Measurements from ENCODE around the gene PDGFRB. TPM values are rescaled to one million over a fixed set of nuclear protein-coding genes. Genes with fewer than 3 reads are reported as not detected.

The PDGFRB gene
- total RNA-seq, 2 experiments from 2014 or later, result 0.58 to 0.74 TPM

DNA sequence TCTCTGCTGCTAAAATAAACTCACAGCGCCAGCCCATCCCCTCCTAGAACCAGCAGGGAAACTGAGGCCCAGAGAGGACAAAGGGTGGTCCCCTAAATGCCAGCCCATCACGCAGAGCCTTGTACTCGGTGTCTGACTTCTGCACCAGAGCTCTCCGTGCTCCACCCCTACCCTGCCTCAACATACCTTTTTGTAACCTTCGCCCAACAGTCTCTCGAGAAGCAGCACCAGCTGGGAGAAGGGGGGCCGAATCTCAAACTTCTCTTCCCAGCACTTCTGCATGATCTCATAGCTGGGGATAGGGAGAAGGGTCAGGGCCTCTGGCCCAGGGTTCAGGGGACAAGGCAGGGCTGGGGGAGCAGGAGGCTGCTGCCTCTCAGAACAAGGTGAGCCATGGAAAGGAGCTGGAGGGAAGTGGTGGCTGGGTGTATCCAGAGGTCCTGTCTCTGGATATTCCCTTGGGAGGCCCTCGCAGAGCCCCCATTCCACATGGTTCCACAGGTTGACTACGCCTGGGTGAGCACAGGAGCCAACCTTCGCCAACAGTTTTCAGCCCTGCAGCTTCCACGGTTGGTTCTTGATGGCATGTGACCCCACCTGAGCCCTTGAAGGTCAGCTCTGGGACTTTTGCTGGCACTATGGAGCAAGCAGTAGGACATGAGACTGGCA is 37.0 kb downstream of the PDGFRB start:
- Mint-ChIP-seq H3K27ac (no peak overlapping the region), H3K27me3 (no peaks in the 10 kb centered on the region), H3K36me3 (ENCODE audit: low read depth) (no peaks in the 10 kb centered on the region), H3K9me3 (no peaks in the 10 kb centered on the region), H3K4me3 (no peak overlapping the region), H3K4me1 (ENCODE audit: low read depth) (no peaks in the 10 kb centered on the region)
- DNase-seq, result no peak
- intact Hi-C loops (cut with micrococcal nuclease), result no loop called here
- no peak for ATAC-seq
- TF ChIP-seq CTCF (IDR thresholded peaks at IDR 0.05), result no peak
- ChIA-PET POLR2A (interaction anchor here (0.7 to 1.3 kb wide), 2 partner anchors 10 to 50 kb away, joined by 3 read pairs; no protein-coding TSS in a partner anchor), CTCF (interaction anchor here (1.1 kb wide), 1 partner anchor 99 kb away, joined by 3 read pairs; no protein-coding TSS in a partner anchor)

GRCh38 chr5:150117945-150118560 is 37.6 kb downstream of the PDGFRB start:
- ChIA-PET POLR2A (interaction anchor here (0.7 to 1.3 kb wide), 2 partner anchors 10 to 50 kb away, joined by 3 read pairs; no protein-coding TSS in a partner anchor), CTCF (interaction anchor here (1.1 kb wide), 1 partner anchor 100 kb away, joined by 3 read pairs; no protein-coding TSS in a partner anchor)
- intact Hi-C loops (cut with micrococcal nuclease), result no loop called here
- ATAC-seq (no peak), DNase-seq (no peak)
- Mint-ChIP-seq H3K36me3 (ENCODE audit: low read depth) (no peaks in the 10 kb centered on the region), H3K27ac (no peak overlapping the region), H3K4me1 (ENCODE audit: low read depth) (no peaks in the 10 kb centered on the region), H3K4me3 (no peak overlapping the region), H3K27me3 (peaks cover 1% of the 10 kb centered on the region), H3K9me3 (no peaks in the 10 kb centered on the region)
- TF ChIP-seq CTCF (IDR thresholded peaks at IDR 0.05), result no peak

DNA sequence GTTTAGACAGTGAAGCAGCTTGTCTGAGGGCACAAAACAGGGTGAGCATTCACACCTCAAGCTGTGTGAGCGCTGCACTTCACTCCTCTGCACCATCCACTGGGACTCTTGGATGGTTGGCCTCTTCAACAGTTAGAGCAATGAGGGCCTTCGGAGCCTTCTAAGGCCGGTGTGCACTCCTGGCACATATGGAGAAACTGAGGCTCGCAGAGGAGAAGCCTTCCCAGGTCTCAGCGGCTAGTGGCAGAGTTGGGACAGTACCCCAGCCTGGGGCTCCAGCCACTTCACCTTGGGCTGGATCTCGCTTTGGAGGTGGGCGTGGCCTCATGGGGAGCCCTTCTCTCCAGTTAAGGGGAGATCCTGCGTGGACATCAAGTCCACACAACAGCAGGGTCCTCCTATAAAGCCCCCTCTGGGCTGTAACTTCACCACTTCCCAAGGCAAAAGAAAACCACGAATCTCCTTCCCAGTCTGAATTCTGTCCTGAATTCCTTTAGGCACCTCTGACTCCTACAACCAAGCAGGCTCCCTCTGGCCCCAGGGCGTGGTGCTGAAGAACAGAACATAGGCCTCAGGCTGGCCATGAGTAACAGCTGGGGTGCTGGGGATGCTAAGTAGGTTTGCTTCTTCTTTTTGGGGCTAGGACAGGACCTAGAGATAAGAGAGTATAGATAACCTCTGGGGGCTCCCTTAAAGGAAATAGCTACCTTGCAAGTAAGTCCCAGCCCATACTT is 38.8 kb downstream of the PDGFRB start:
- H3K27ac Mint-ChIP-seq, result no peak overlapping the region
- POLR2A ChIA-PET, result no interaction called here
- no peaks in the 10 kb centered on the region for H3K9me3 Mint-ChIP-seq
- H3K4me3 Mint-ChIP-seq, result no peak overlapping the region
- intact Hi-C loops (cut with micrococcal nuclease), result no loop called here
- ATAC-seq (no peak), DNase-seq (no peak)
- CTCF ChIA-PET, result no interaction called here
- no peaks in the 10 kb centered on the region for H3K4me1 Mint-ChIP-seq (ENCODE audit: low read depth)
- TF ChIP-seq CTCF (IDR thresholded peaks at IDR 0.05), result no peak
- no peaks in the 10 kb centered on the region for H3K36me3 Mint-ChIP-seq (ENCODE audit: low read depth)
- peaks cover 3% of the 10 kb centered on the region for H3K27me3 Mint-ChIP-seq

DNA sequence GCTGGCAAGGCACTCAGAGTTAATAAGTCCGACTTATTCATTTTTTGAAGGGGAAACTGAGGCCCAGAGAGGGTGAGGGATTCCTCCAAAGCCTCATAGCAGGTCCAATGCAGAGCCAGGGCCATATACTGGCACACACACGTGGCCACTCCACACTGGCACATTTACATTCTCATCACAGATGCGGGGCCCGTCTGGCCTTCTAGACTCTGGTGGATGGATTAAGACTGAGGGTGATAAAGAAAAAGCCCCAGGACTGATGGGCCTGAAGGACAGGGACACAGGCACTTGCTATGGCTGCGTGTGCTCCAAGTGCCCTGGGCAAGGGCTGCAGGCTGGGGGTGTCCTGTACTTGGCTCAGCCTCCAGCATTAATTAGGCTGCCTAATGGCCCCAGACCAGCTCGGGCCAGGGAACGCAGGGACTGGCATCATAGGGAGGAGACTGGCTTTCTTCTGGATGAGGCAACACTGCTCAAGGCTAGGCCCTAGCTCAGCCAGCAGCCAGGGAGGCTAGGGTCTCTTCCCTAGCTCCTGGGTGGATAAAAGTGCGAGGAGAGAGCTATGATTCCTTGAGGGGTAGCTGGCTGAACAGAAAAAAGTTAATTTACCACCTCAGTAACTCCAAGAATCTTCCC is 40.8 kb downstream of the PDGFRB start:
- Mint-ChIP-seq H3K27me3 (peaks cover 3% of the 10 kb centered on the region), H3K27ac (no peak overlapping the region), H3K4me3 (no peak overlapping the region), H3K4me1 (ENCODE audit: low read depth) (no peaks in the 10 kb centered on the region), H3K36me3 (ENCODE audit: low read depth) (no peaks in the 10 kb centered on the region), H3K9me3 (no peaks in the 10 kb centered on the region)
- intact Hi-C loops (cut with micrococcal nuclease), result no loop called here
- POLR2A ChIA-PET, result no interaction called here
- ATAC-seq (no peak), DNase-seq (no peak)
- TF ChIP-seq CTCF (IDR thresholded peaks at IDR 0.05), result no peak
- CTCF ChIA-PET, result no interaction called here

All from activated CD8-positive, alpha-beta T cell treated with anti-CD3 and anti-CD28 coated beads for 36 hours (primary cell).